ENCODE results near the gene TRPV2.

Gene TRPV2

GRCh38 chr17:16477666-16478065, 62.3 kb downstream of the TRPV2 start:
- DNase-seq, result no peak

- DNase-seq, result no peak
Observed at GRCh38 chr17:16478649-16479048, 63.3 kb downstream of the TRPV2 start.

GRCh38 chr17:16479264-16479663, 63.9 kb downstream of the TRPV2 start:
- no peak for DNase-seq

GRCh38 chr17:16480995-16481394, 65.6 kb downstream of the TRPV2 start:
- DNase-seq, result no peak

GRCh38 chr17:16482253-16482652, 66.9 kb downstream of the TRPV2 start:
- DNase-seq, result no peak

GRCh38 chr17:16483021-16483645, 67.8 kb downstream of the TRPV2 start:
- DNase-seq, result no peak

- no peak for DNase-seq
Observed at GRCh38 chr17:16484445-16485175, 69.2 kb downstream of the TRPV2 start.

All from NCI-H1436 (cell line).